Ovary (tissue), 9 donors: ENCODE data around the gene SPPL2C. TPM values are rescaled to one million over a fixed set of nuclear protein-coding genes. Genes with fewer than 3 reads are reported as not detected.

Experiments
- DNase-seq, 5 donors: peaks; one replicate each; pipeline ENCODE4 v3.0.0-alpha.2; 2019 to 2020
- H3K27ac ChIP-seq, 2 donors: fragments of 200-600 bp; one replicate each; pipeline versions ENCODE4 v1.5.1 to v1.8.0; 2019 to 2022
- H3K27me3 ChIP-seq: fragments of 200-600 bp; one replicate; pipeline ENCODE4 v1.8.0; 2022
- H3K36me3 ChIP-seq: fragments of 200-600 bp; sonication (generic); one replicate; pipeline ENCODE4 v1.5.1; 2019
- H3K4me1 ChIP-seq: one replicate; pipeline ENCODE4 v1.8.1; 2013; ENCODE audit warnings: mild to moderate bottlenecking, moderate library complexity; ENCODE audit not compliant: insufficient read depth
- H3K4me3 ChIP-seq: fragments of 200-600 bp; sonication (generic); one replicate; pipeline ENCODE4 v1.5.1; 2017
- H3K9me3 ChIP-seq, 2 donors: fragments of 200-600 bp in 1 of 2; sonication (generic) in 1 of 2; one replicate each; pipeline versions ENCODE4 v1.5.1 to v1.8.1; 2013 to 2019; ENCODE audit warnings: mild to moderate bottlenecking in 1 of 2, moderate library complexity in 1 of 2
- EP300 ChIP-seq: sonication (generic); formaldehyde crosslinking; IDR thresholded peaks from one replicate; pipeline ENCODE4 v1.6.1; 2017; ENCODE audit warnings: antibody characterized with exemption
- POLR2A ChIP-seq: fragments of 450-650 bp; IDR thresholded peaks from one replicate; pipeline ENCODE4 v1.6.1; 2017; ENCODE audit warnings: antibody characterized with exemption, mild to moderate bottlenecking, moderate library complexity
- WGBS, 3 donors: extraction: QIAGEN DNeasy Blood & Tissue Kit in 1 of 3; methylation state at CpG; one replicate each; pipeline versions ENCODE4 v1.1.5 to v1.1.7; 2013 to 2017; 5-methylcytosine and 5-hydroxymethylcytosine counted together
- intact Hi-C, 4 donors: fragments of 100-400 bp; cut with DNase I; formaldehyde crosslinking; loops; one replicate each; pipeline versions ENCODE4 v1.11.0 to v1.15.1; 2022 to 2023
- polyA plus RNA-seq, 2 donors: library from polyadenylated mRNA; stranded (reverse); fragments of 200-250 nt in 1 of 2; fragments of 350-450 nt in 1 of 2; fragmentation: Illumina TruSeq in 1 of 2; extraction: RNeasy Lipid Tissue Mini Kit (QIAGEN cat#74804) in 1 of 2; gene quantifications; one replicate each; pipeline ENCODE4 v1.2.3, GENCODE V29; 2013 to 2014
- total RNA-seq, 7 donors: library from RNA; depleted of rRNA in 2 of 7; stranded (reverse); fragments of >200 nt in 2 of 7; fragmentation: NEBNext Ultra II Directional in 3 of 7; extraction: Animal tissue kit (Norgen Biotek cat#: 25700) in 3 of 7; gene quantifications; one replicate each; pipeline versions ENCODE4 v1.1.0 to v1.2.4, GENCODE V29; 2016 to 2023
- TF ChIP-seq, protein P1 (sequence below), 3 donors: fragments of 450-650 bp in 2 of 3; fragments of 200-600 bp in 1 of 3; IDR thresholded peaks; one replicate each; pipeline versions ENCODE4 v1.5.1 to v1.8.0; 2016 to 2022; ENCODE audit warnings: antibody characterized with exemption in 3 of 3, mild to moderate bottlenecking in 1 of 3
- donor health status: DM: no; HTN: no; CAD: no; lungs with moderate emphysema.
- donor health status: DM: no; HTN: no; CAD: no.
- donor health status: Bipolar disorder and iron deficiency.
- donor health status: DM: yes; HTN: yes; CAD: no.
- donor health status: DM: no; HTN: no; CAD: no.
- donor health status: DM: yes; HTN: yes; CAD: no.

SPPL2C gene
- total and polyA plus RNA-seq, 9 donors, result not detected

- intact Hi-C loops, result loop anchor here in 2 of 4 donors (5.0 kb wide), 2 partner anchors 178 to 183 kb away; no protein-coding TSS in a partner anchor
- no peaks in the 10 kb centered on the region for H3K27me3 ChIP-seq
- no peak overlapping the region for H3K4me3 ChIP-seq
These were observed 19.7 kb upstream of the SPPL2C start for GRCh38 chr17:45824901-45825492.

DNA sequence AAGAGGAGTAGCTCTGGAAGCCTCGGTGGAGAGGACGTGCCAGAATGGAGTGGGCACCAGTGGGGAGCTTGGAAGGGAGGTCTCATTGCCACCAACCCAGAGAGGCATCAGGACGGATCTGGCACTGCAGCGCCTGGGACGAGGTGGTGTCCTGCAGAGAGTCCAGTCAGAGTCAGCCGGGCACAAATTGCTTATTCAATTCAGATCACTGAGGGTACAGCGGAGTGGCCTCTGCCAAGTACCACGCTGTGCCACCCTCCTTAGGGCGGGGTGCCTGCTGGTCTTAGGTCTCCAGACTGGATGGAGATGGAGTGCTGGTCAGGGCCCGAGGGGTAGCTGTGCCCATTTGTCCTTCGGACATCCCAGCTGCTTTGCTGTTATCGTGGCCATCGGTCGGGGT lies 18.9 kb upstream of the SPPL2C start:
- H3K36me3 ChIP-seq, result no peaks in the 10 kb centered on the region
- no peak overlapping the region for H3K27ac ChIP-seq
- no peaks in the 10 kb centered on the region for H3K9me3 ChIP-seq
- intact Hi-C loops, result loop anchor here in 2 of 4 donors (5.0 kb wide), 2 partner anchors 178 to 183 kb away; no protein-coding TSS in a partner anchor
- no peaks in the 10 kb centered on the region for H3K4me1 ChIP-seq
- H3K27me3 ChIP-seq, result no peaks in the 10 kb centered on the region
- no peak overlapping the region for H3K4me3 ChIP-seq
- DNase-seq, result no peak
- WGBS, 3 donors, result 88 to 91% (median 88%) methylated on average over 14 of the region's 14 CpGs
- no peak for TF ChIP-seq POLR2A

More at GRCh38 chr17:45824901-45825492, 19.7 kb upstream of the SPPL2C start:
- WGBS, 3 donors, result 47 to 68% (median 49%) methylated on average over 13 of the region's 13 CpGs
- DNase-seq, result no peak
- no peaks in the 10 kb centered on the region for H3K36me3 ChIP-seq
- no peaks in the 10 kb centered on the region for H3K4me1 ChIP-seq
- no peak for TF ChIP-seq EP300
- no peak overlapping the region for H3K27ac ChIP-seq
- H3K9me3 ChIP-seq, result no peaks in the 10 kb centered on the region

DNA sequence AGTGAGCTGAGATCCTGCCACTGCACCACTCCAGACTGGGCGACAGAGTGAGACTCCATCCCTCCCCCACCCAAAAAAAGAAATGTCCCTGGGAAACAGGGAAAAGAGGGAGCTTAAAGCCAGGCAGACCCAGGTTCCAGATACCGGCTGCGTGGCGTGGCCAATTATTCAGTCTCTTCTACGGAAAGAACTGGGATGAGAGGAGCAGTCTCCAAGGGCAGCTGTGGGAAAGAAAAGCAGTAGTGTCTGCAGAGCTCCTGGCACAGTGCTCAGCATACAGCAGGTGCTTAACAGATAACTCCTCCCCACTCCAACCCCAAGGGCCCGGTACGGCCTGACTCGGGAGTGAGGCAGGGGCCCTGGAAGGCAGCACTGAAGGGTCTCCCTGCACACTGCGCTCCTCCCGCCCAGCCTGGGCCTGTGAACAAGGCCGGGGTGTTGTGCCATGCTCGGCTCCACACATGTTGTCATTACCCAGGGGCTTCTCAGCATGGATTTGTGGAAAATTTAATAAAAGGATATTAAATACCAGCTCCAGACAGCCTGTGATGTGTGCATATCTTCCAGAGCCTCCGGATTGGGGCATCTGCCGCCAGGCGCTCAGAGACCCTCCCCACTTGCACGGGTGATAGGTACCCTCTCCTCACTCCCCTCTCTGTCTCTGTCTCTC lies 17.6 kb upstream of the SPPL2C start:
- TF ChIP-seq, protein P1, sequence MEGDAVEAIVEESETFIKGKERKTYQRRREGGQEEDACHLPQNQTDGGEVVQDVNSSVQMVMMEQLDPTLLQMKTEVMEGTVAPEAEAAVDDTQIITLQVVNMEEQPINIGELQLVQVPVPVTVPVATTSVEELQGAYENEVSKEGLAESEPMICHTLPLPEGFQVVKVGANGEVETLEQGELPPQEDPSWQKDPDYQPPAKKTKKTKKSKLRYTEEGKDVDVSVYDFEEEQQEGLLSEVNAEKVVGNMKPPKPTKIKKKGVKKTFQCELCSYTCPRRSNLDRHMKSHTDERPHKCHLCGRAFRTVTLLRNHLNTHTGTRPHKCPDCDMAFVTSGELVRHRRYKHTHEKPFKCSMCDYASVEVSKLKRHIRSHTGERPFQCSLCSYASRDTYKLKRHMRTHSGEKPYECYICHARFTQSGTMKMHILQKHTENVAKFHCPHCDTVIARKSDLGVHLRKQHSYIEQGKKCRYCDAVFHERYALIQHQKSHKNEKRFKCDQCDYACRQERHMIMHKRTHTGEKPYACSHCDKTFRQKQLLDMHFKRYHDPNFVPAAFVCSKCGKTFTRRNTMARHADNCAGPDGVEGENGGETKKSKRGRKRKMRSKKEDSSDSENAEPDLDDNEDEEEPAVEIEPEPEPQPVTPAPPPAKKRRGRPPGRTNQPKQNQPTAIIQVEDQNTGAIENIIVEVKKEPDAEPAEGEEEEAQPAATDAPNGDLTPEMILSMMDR (IDR thresholded peaks at IDR 0.05), result no peak
- TF ChIP-seq POLR2A, result no peak
- TF ChIP-seq EP300, result no peak
- no peak overlapping the region for H3K27ac ChIP-seq
- no peak for DNase-seq
- H3K4me1 ChIP-seq, result no peaks in the 10 kb centered on the region
- intact Hi-C loops, result loop anchor here in 2 of 4 donors (5.0 kb wide), 2 partner anchors 180 to 185 kb away; no protein-coding TSS in a partner anchor
- H3K9me3 ChIP-seq, result no peaks in the 10 kb centered on the region
- WGBS, 3 donors, result 76 to 84% (median 80%) methylated on average over 16 of the region's 16 CpGs
- H3K27me3 ChIP-seq, result no peaks in the 10 kb centered on the region
- no peak overlapping the region for H3K4me3 ChIP-seq
- H3K36me3 ChIP-seq, result no peaks in the 10 kb centered on the region

- DNase-seq, result no peak
- WGBS, 3 donors, result 62 to 69% (median 66%) methylated on average over 9 of the region's 9 CpGs
- no peak overlapping the region for H3K27ac ChIP-seq
- H3K27me3 ChIP-seq, result no peaks in the 10 kb centered on the region
- TF ChIP-seq POLR2A (no peak), EP300 (no peak)
- TF ChIP-seq, protein P1 (IDR thresholded peaks at IDR 0.05), result no peak
- H3K9me3 ChIP-seq, result no peaks in the 10 kb centered on the region
- no peaks in the 10 kb centered on the region for H3K4me1 ChIP-seq
- intact Hi-C loops, result loop anchor here in 2 of 4 donors (5.0 kb wide), 2 partner anchors 181 to 186 kb away; no protein-coding TSS in a partner anchor
- no peak overlapping the region for H3K4me3 ChIP-seq
- no peaks in the 10 kb centered on the region for H3K36me3 ChIP-seq
These were observed 16.5 kb upstream of the SPPL2C start for GRCh38 chr17:45828171-45828570.

DNA sequence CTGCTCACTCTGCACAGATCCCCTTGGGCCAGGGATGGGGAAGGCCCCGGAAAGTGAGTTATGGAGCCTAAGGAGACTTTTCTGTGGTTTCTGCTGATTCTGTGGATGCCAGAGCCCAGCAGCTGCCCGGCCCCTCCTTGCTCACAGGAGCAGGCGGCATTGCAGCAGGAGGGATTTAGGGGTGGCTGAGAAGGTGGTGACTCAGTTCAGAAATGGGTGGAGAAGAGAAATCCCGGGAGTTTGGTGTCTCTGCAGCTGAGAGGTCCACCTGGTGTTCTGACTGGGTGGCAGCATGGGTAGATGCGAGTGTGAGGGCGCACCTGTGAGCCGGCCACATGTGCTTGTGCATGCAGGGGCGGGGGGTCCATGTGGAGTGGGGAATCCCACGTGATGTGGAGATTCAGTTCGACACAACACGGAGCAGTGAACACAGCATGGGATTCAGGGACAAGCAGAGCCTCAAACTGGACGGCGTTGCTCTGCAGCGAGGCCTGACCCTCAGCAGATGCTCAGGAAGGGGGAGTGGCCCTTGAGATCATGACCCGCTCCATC lies 16.0 kb upstream of the SPPL2C start:
- H3K9me3 ChIP-seq, result no peaks in the 10 kb centered on the region
- TF ChIP-seq EP300, result no peak
- no peak for TF ChIP-seq POLR2A
- TF ChIP-seq, protein P1 (IDR thresholded peaks at IDR 0.05), result no peak
- no peaks in the 10 kb centered on the region for H3K36me3 ChIP-seq
- H3K27ac ChIP-seq, result no peak overlapping the region
- H3K4me1 ChIP-seq, result no peaks in the 10 kb centered on the region
- intact Hi-C loops, result loop anchor here in 2 of 4 donors (5.0 kb wide), 2 partner anchors 181 to 186 kb away; no protein-coding TSS in a partner anchor
- 58 to 73% (median 69%) methylated on average over 15 of the region's 15 CpGs for WGBS, 3 donors
- no peak overlapping the region for H3K4me3 ChIP-seq
- DNase-seq, result no peak
- no peaks in the 10 kb centered on the region for H3K27me3 ChIP-seq
